Measurements from ENCODE around the gene AGGF1.
"Not testable (repeated sequence)": the region's sequence is repeated elsewhere in the genome, so short reads cannot be mapped to it uniquely, and the experiment has no call there.

The AGGF1 gene

DNA sequence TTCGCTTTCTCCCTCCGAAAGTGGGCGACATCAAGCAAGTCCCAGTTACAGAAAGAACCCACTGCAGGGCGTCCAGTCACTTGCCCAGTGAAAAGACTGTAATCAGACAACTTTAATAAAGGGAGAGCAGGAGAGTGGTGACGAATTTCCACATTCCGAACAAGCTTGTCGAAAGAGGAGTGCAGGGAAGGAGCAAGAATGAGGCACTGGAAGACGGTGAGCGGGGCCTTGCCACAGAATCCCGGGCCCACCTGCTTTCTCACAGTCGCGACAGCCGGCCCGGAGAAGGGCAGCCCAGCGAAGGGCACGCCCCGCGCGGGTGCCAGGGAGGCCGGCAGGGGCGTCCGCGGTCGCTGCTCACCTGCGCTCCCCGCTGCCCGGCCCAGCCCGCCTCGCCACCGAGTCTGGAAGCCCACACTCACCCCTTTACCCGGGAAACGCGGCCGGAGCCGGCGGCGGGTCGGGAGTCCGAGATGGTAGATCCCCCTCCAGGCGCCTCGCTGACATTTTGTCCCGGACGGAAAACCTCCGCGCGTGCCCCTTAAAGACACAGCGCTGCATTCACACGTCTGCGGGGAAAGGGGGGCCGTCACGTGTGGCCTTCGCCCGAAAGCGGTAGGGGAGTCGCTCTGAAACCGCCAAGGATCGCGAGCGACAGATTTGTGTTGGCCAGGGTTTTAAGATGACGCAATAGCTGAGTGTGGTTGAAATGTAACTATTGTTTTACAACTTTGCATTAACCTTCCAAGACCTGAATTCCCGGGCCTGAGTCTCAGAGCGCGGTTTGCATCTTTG lies 56.7 kb downstream of the AGGF1 start, which contains the start of gene ZBED3:
Gene ZBED3 (minus strand): TSS at position 597 of the 795 bp plus-strand sequence. CDS start 9,407 bp downstream, outside the sequence.
- DNase-seq (ENCODE audit: low read depth in 1 of 2, low spot score in 1 of 2): peak in 1 of 2 donors; percentile 7

DNA sequence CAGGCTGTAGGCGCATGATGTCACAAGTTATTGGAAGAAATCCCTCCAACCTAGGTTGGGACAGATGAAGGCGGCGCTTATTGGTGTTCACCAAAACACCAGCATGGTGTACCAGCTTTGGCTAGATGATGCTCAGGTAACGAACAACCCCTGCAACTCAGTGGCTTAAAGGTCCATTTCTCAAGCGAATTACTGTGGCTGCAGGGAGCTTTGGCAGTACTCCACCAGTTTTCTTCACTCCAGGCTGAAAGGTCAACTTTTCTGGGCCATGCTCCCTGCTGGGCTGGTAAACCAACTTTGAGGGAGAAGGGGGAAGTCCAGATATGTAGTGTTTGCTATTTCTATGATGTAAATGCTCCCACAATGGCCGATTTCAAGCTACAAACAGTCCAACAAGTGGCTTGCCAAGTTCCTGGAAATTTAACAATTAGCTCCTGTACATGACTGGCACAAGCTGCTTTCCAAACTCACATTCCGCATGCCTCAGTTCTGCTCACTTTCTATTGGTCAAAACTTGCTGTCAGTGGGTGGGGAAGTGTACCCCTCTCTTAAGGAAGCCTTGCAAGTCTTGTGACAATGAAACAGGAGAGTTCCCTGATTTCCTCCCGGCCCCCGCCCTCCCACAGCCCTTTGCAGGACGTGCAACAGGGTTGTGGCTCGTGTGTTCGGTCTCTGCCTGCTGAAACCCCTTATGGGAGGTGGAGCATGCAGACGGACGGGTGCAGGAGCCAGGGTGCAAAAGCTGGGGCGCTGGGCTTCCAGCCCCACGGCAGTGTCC lies 57.5 kb downstream of the AGGF1 start:
- no peak for DNase-seq (ENCODE audit: low read depth in 1 of 2, low spot score in 1 of 2)

DNA sequence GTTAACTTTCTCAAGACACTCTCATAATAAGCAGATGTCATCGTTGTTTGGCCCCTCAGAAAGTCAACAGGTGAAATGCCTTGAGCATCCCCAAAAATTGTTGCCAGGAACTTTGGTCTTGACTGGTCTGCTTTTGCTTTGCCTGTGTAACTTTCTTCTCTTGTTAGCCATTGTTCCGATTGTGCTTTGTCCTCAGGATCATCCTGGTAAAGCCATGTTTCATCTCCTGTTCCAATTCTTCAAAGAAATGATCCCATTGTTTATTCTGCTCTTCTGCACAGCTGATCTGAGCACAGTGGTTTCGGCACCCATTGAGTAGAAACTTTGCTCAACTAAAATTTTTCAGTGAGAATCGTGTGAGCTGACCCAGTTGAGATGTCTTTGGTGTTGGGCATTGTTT lies 65.0 kb downstream of the AGGF1 start:
- no peak for DNase-seq (ENCODE audit: low read depth in 1 of 2, low spot score in 1 of 2)

DNA sequence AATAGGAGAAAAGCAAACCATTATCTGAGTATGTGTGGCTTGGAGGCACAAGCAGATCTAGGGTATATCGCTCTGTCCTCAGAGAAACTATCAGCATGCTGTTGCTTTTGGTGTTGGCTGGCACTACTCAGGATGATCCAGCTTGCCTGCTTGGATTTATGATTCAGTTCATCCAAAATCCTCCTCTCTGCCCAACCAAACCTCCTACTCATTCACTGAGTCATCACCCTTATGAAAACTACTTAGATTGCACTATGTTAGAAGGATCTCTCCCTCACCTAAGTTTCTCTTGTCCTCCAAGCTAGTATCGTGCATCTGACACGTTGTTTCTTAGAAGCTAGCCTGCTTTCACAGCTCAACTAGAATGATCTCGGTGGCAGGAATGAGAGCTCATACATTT lies 71.1 kb downstream of the AGGF1 start:
- DNase-seq (ENCODE audit: low read depth in 1 of 2, low spot score in 1 of 2): no peak

DNA sequence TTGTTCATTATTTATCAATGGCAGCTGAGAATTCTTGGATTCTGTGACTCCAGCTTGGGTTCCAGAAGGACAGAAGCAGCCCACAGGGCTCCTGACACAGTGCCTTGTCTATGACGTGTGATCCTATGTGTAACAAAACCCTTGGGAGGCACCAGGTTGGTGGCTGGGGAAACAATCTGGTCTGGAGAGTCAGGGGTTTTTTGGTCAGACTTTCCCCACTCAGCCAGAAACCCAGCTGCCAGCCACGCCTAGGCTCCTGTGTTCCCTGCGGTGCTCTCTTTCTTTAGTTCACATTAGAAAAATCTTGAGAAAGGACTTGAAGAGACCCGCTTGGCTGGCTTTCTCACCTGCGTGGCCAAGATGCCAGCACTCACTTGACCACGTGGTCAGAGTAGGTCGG lies 72.3 kb downstream of the AGGF1 start:
- no peak for DNase-seq (ENCODE audit: low read depth in 1 of 2, low spot score in 1 of 2)

DNA sequence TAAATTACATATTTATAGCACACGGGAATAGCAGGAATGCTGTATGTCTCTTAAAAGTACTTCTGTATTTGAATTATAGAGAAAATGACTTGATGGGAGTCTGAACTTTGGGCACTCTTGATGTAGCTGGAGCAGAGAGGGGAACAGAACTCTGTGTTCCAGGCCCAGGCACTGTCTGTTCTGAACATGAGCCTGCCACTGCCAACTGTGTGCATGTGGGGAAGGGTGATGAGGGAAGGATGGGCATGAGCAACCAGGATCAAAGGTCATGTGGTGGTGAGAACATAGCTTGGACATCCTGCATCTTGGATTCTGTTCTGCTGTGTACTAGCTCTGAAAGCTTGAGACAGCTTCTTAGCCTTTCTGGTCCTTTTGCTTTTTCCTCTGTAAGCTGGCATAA lies 73.3 kb downstream of the AGGF1 start:
- no peak for DNase-seq (ENCODE audit: low read depth in 1 of 2, low spot score in 1 of 2)

DNA sequence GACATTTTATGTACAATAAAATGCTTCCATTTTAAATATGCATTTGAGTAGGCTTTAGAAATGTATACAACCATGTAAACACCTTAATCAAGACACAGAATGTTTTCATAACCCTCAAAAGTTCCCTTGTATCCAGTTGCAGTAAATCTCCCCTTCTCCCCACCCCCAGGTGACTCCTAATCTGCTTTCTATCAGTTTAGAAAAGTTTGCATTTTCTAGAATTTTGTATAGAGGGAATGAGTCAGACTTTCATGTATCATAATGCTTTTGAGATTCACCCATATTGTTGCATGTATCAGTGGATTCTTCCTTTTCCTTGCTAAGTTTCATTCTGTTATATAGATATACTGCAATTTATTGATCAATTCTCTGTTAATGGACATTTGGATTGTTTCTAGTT lies 74.6 kb downstream of the AGGF1 start:
- no peak for DNase-seq (ENCODE audit: low read depth in 1 of 2, low spot score in 1 of 2)

DNA sequence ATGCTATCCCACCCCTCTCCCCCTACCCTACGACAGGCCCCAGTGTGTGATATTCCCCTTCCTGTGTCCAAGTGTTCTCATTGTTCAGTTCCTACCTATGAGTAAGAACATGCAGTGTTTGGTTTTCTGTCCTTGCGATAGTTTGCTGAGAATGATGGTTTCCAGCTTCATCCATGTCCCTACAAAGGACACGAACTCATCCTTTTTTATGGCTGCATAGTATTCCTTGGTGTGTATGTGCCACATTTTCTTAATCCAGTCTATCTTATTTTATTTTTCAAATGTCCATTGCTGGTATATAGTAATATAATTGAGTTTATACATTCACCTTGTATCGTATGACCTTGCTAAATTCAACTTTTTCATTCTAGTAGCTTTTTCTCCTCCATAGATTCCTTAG lies 76.8 kb downstream of the AGGF1 start:
- DNase-seq (ENCODE audit: low read depth in 1 of 2, low spot score in 1 of 2): not testable (repeated sequence)
